ENCODE measurements around the gene GRM1.

GRCh38 chr6:146388736-146389364 is 360.0 kb downstream of the GRM1 start:
- TF ChIP-seq CTCF (conservative IDR thresholded peaks at IDR 0.05 in 1 of 2, IDR thresholded peaks at IDR 0.05 in 1 of 2; ENCODE audit: extremely low read depth in 1 of 2, insufficient read depth in 1 of 2, low read depth in 1 of 2, low read length in 2 of 2): no peak
- no peak for TF ChIP-seq EZH2 (IDR thresholded peaks at IDR 0.05; ENCODE audit: borderline replicate concordance, low read length)
